Measurements from ENCODE around the gene ARHGAP28.
"Not testable (repeated sequence)": the region's sequence is repeated elsewhere in the genome, so short reads cannot be mapped to it uniquely, and the experiment has no call there.

ARHGAP28 gene

DNA sequence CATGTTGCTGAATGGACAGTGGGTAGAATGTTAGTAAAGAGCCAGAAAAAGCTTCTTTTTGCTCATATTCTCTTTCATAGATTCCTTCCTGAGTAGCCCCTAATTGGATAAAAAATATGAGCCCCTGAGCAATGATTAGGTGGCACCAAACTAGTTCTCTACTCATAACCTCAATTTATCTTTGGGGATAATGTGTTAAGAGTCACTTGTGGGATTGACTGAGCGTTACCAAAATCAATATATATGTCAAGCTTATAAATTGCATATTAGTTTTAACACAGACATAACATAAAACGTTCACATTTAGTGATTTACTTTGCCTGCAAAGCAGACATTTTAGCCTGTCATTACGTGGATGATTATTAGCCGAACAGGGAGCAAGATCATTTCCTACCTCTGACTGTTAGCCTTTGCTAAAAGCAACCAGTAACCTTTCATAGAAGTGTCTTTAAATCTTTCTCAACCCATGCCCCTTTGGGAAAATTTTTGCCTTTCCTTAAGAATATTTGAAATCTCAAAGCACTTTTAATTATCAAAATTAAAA, 85.4 kb downstream of the ARHGAP28 start:
- ATAC-seq (ENCODE audit: low read depth) (no peak), DNase-seq (ENCODE audit: low spot score) (no peak)
- Histone ChIP-seq H3K9me3 (ENCODE audit: severe bottlenecking) (no peaks in the 10 kb centered on the region), H3K4me3 (ENCODE audit: severe bottlenecking) (no peak overlapping the region), H3K27ac (ENCODE audit: poor library complexity, severe bottlenecking) (no peak overlapping the region), H3K4me1 (ENCODE audit: insufficient read depth, poor library complexity, severe bottlenecking) (no peaks in the 10 kb centered on the region), H3K27me3 (ENCODE audit: insufficient read depth, poor library complexity, severe bottlenecking) (peaks cover 3% of the 10 kb centered on the region), H3K36me3 (ENCODE audit: low read depth) (no peaks in the 10 kb centered on the region)
- TF ChIP-seq, protein P1, sequence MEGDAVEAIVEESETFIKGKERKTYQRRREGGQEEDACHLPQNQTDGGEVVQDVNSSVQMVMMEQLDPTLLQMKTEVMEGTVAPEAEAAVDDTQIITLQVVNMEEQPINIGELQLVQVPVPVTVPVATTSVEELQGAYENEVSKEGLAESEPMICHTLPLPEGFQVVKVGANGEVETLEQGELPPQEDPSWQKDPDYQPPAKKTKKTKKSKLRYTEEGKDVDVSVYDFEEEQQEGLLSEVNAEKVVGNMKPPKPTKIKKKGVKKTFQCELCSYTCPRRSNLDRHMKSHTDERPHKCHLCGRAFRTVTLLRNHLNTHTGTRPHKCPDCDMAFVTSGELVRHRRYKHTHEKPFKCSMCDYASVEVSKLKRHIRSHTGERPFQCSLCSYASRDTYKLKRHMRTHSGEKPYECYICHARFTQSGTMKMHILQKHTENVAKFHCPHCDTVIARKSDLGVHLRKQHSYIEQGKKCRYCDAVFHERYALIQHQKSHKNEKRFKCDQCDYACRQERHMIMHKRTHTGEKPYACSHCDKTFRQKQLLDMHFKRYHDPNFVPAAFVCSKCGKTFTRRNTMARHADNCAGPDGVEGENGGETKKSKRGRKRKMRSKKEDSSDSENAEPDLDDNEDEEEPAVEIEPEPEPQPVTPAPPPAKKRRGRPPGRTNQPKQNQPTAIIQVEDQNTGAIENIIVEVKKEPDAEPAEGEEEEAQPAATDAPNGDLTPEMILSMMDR (IDR thresholded peaks at IDR 0.05; ENCODE audit: poor library complexity, severe bottlenecking): no peak

DNA sequence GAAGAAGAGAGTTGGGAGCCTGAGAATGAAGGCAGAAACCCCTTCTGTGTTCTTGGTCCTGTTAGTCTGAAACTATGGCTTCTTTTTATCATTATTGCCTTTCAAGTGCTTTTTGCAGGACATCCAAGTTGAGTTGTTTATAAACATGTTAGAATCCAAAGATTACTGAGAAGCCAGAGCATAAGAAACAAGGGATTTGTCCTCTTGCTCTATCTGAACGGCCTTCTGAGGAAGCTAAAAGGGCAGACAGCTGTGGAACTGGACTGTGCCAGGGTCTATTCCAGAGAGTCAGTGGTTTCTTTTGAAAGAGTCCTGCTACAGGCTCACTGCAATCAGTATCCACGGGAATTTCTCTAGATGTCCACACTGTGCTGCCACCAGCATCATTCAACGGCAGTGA, 86.6 kb downstream of the ARHGAP28 start:
- DNase-seq (ENCODE audit: low spot score) (no peak), ATAC-seq (ENCODE audit: low read depth) (no peak)
- TF ChIP-seq, protein P1 (IDR thresholded peaks at IDR 0.05; ENCODE audit: poor library complexity, severe bottlenecking): no peak
- H3K4me1 ChIP-seq (ENCODE audit: insufficient read depth, poor library complexity, severe bottlenecking): no peaks in the 10 kb centered on the region
- H3K27ac ChIP-seq (ENCODE audit: poor library complexity, severe bottlenecking): no peak overlapping the region
- H3K4me3 ChIP-seq (ENCODE audit: severe bottlenecking): no peak overlapping the region
- no peaks in the 10 kb centered on the region for H3K36me3 ChIP-seq (ENCODE audit: low read depth)
- H3K27me3 ChIP-seq (ENCODE audit: insufficient read depth, poor library complexity, severe bottlenecking): peaks cover 3% of the 10 kb centered on the region
- H3K9me3 ChIP-seq (ENCODE audit: severe bottlenecking): no peaks in the 10 kb centered on the region

DNA sequence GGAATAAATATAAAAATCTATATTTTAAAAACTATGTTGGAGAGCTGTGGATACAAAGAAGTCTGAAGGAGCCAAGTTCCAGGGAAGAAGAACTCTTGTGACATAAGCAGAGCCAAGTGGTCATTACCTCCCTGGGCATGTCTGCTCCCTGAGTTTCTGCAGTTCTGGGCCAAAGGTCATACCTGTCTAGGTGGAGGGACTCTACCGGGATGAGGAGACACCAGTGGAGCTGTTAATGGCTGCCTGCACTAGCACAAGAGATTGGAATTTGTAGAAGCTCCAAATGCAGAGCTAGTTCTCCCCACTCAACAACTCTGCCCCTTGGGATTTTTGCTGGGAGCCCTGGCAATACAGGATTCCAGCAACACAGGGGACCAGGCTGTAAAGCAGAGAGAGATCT, 89.8 kb downstream of the ARHGAP28 start:
- H3K4me3 ChIP-seq (ENCODE audit: severe bottlenecking): no peak overlapping the region

DNA sequence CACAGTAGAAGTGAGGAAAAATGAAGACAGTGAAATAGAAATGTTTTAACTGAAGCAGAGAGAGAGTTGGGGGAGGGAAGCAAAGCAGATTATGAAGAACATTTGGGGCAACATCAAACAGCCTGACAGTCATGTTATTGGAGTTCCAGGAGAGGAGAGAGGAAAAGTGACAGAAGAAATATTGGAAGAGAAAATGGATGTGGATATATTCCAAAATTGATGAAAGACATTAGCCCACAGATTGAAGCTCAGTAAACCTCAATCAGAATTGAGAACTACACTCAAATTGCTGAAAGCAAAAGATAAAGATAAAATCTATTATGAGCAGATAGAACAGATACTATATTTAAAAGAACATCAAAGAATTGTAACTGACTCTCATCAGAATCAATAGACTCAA, 90.8 kb downstream of the ARHGAP28 start:
- Histone ChIP-seq H3K27ac (ENCODE audit: poor library complexity, severe bottlenecking) (no peak overlapping the region), H3K4me3 (ENCODE audit: severe bottlenecking) (no peak overlapping the region), H3K36me3 (ENCODE audit: low read depth) (no peaks in the 10 kb centered on the region), H3K9me3 (ENCODE audit: severe bottlenecking) (no peaks in the 10 kb centered on the region), H3K4me1 (ENCODE audit: insufficient read depth, poor library complexity, severe bottlenecking) (no peaks in the 10 kb centered on the region), H3K27me3 (ENCODE audit: insufficient read depth, poor library complexity, severe bottlenecking) (no peaks in the 10 kb centered on the region)
- no peak for DNase-seq (ENCODE audit: low spot score)
- TF ChIP-seq, protein P1 (IDR thresholded peaks at IDR 0.05; ENCODE audit: poor library complexity, severe bottlenecking): no peak
- ATAC-seq (ENCODE audit: low read depth): no peak

More for the DNA sequence above, 89.8 kb downstream of the ARHGAP28 start:
- TF ChIP-seq, protein P1 (IDR thresholded peaks at IDR 0.05; ENCODE audit: poor library complexity, severe bottlenecking): no peak
- H3K27ac ChIP-seq (ENCODE audit: poor library complexity, severe bottlenecking): no peak overlapping the region
- no peaks in the 10 kb centered on the region for H3K9me3 ChIP-seq (ENCODE audit: severe bottlenecking)
- DNase-seq (ENCODE audit: low spot score): no peak
- no peak for ATAC-seq (ENCODE audit: low read depth)
- no peaks in the 10 kb centered on the region for H3K27me3 ChIP-seq (ENCODE audit: insufficient read depth, poor library complexity, severe bottlenecking)
- H3K36me3 ChIP-seq (ENCODE audit: low read depth): no peaks in the 10 kb centered on the region
- H3K4me1 ChIP-seq (ENCODE audit: insufficient read depth, poor library complexity, severe bottlenecking): no peaks in the 10 kb centered on the region

DNA sequence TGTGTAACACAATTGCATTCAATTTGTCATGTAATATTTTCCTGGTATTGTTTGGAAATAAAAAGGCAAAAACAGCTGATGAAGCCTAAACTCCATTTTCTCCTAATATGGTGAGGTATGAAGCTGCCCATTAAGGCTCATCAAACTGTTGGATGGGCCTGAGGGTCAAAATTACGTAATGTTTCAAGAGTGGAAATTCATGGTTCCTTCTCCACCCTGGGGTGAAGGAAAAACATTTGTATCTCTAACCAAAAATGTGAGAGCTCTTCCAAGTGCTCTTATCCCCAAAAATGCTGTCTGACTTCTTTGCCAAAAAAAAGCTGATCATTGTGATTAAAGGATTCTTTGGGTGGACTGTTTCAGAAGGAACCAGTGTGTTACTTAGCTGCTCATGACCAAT, 91.8 kb downstream of the ARHGAP28 start:
- Histone ChIP-seq H3K4me3 (ENCODE audit: severe bottlenecking) (no peak overlapping the region), H3K27me3 (ENCODE audit: insufficient read depth, poor library complexity, severe bottlenecking) (no peaks in the 10 kb centered on the region), H3K4me1 (ENCODE audit: insufficient read depth, poor library complexity, severe bottlenecking) (no peaks in the 10 kb centered on the region), H3K27ac (ENCODE audit: poor library complexity, severe bottlenecking) (no peak overlapping the region), H3K36me3 (ENCODE audit: low read depth) (no peaks in the 10 kb centered on the region), H3K9me3 (ENCODE audit: severe bottlenecking) (no peaks in the 10 kb centered on the region)
- TF ChIP-seq, protein P1 (IDR thresholded peaks at IDR 0.05; ENCODE audit: poor library complexity, severe bottlenecking): no peak
- DNase-seq (ENCODE audit: low spot score): no peak
- no peak for ATAC-seq (ENCODE audit: low read depth)

DNA sequence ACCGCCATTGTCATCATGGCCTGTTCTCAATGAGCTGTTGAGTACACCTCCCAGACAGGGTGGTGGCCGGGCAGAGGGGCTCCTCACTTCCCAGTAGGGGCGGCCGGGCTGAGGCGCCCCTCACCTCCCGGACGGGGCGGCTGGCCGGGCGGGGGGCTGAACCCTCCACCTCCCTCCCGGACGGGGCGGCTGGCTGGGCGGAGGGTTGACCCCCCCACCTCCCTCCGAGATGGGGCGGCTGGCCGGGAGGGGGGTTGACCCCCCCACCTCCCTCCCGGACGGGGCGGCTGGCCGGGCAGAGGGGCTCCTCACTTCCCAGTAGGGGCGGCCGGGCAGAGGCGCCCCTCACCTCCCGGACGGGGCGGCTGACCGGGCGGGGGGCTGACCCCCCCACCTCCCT, 97.6 kb downstream of the ARHGAP28 start:
- not testable (repeated sequence) for H3K4me1 ChIP-seq (ENCODE audit: insufficient read depth, poor library complexity, severe bottlenecking); H3K36me3 ChIP-seq (ENCODE audit: low read depth); H3K27ac ChIP-seq (ENCODE audit: poor library complexity, severe bottlenecking); H3K27me3 ChIP-seq (ENCODE audit: insufficient read depth, poor library complexity, severe bottlenecking); ATAC-seq (ENCODE audit: low read depth); DNase-seq (ENCODE audit: low spot score); H3K9me3 ChIP-seq (ENCODE audit: severe bottlenecking); H3K4me3 ChIP-seq (ENCODE audit: severe bottlenecking)

DNA sequence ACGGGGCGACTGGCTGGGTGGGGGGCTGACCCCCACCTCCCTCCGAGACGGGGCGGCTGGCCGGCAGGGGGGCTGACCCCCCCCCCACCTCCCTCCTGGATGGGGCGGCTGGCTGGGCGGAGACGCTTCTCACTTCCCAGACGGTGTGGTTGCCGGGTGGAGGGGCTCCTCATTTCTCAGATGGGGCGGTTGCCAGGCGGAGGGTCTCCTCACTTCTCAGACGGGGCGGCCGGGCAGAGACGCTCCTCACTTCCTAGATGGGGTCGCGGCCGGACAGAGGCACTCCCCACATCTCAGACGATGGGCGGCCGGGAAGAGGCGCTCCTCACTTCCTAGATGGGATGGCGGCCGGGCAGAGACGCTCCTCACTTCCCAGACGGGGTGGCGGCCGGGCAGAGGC, 98.0 kb downstream of the ARHGAP28 start:
- H3K27me3 ChIP-seq (ENCODE audit: insufficient read depth, poor library complexity, severe bottlenecking); H3K4me1 ChIP-seq (ENCODE audit: insufficient read depth, poor library complexity, severe bottlenecking); H3K27ac ChIP-seq (ENCODE audit: poor library complexity, severe bottlenecking); DNase-seq (ENCODE audit: low spot score); H3K4me3 ChIP-seq (ENCODE audit: severe bottlenecking); ATAC-seq (ENCODE audit: low read depth); H3K9me3 ChIP-seq (ENCODE audit: severe bottlenecking); H3K36me3 ChIP-seq (ENCODE audit: low read depth): not testable (repeated sequence)

Measured in RWPE2 (cell line).